Measurements from ENCODE around the gene PLXNA3.

Gene PLXNA3

DNA sequence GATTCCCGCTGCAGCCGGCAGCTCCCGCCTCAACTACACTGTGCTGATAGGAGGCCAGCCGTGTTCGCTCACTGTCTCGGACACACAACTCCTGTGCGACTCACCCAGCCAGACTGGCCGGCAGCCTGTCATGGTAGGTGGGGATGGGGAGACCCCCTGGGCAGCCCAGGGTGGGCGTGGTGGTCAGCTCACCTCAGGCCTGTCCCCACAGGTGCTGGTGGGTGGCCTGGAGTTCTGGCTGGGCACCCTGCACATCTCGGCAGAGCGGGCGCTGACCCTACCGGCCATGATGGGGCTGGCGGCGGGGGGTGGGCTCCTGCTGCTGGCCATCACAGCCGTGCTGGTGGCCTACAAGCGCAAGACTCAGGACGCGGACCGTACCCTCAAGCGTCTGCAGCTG is 9.5 kb downstream of the PLXNA3 start:
- no peak for TF ChIP-seq CTCF (IDR thresholded peaks at IDR 0.05; ENCODE audit: low read depth, low read length)
- no peak overlapping the region for H3K4me3 ChIP-seq (ENCODE audit: low read depth, low read length)

GRCh38 chrX:154468217-154468616 is 10.1 kb downstream of the PLXNA3 start:
- no peak overlapping the region for H3K4me3 ChIP-seq (ENCODE audit: low read depth, low read length)
- TF ChIP-seq CTCF (IDR thresholded peaks at IDR 0.05; ENCODE audit: low read depth, low read length), result no peak

DNA sequence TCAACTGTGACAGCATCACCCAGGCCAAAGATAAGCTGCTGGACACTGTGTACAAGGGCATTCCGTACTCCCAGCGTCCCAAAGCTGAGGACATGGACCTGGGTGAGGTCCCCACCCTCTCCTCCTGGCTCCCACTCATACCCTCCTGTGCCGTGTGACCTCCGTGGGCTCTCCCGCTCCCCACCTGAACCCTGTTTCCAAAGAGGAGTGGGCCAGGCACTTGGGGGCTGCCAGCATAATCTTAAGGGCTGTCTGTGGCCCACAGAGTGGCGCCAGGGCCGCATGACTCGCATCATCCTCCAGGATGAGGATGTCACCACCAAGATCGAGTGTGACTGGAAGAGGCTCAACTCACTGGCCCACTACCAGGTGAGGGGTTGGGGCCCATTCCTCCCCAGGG is 11.0 kb downstream of the PLXNA3 start:
- H3K4me3 ChIP-seq (ENCODE audit: low read depth, low read length), result no peak overlapping the region
- TF ChIP-seq CTCF (IDR thresholded peaks at IDR 0.05; ENCODE audit: low read depth, low read length), result no peak

DNA sequence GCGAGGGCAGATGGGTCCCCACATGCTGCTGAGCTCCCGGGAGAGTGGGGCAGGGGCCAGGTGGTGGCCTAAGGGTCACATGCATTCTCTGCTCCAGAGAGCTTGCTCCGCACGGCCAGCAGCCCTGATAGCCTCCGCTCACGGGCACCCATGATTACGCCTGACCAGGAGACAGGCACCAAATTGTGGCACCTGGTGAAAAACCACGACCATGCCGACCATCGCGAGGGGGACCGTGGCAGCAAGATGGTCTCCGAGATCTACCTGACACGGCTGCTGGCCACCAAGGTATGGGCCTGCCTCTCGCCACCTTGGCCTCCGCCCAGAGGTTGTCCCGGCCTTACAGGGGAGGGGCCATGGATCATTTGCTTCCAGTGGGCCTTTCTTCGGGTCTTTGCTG is 11.8 kb downstream of the PLXNA3 start:
- no peak for TF ChIP-seq CTCF (IDR thresholded peaks at IDR 0.05; ENCODE audit: low read depth, low read length)
- H3K4me3 ChIP-seq (ENCODE audit: low read depth, low read length), result no peak overlapping the region

DNA sequence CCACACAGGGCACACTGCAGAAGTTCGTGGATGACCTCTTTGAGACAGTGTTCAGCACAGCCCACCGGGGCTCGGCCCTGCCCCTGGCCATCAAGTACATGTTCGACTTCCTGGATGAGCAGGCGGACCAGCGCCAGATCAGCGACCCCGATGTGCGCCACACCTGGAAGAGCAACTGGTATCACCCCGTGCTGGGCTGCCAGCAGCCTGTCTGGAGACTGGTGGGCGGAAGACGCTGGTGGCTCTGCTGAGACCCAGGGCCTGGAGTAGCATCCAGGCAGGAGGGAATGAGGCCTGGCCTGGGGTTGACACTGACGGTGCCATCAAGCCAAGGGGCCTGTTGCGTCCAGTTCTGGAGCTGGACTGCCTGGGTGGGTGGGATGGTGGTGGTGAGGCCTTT is 12.4 kb downstream of the PLXNA3 start:
- no peak overlapping the region for H3K4me3 ChIP-seq (ENCODE audit: low read depth, low read length)
- TF ChIP-seq CTCF (IDR thresholded peaks at IDR 0.05; ENCODE audit: low read depth, low read length), result no peak

- H3K4me3 ChIP-seq (ENCODE audit: low read depth, low read length), result no peak overlapping the region
- no peak for TF ChIP-seq CTCF (IDR thresholded peaks at IDR 0.05; ENCODE audit: low read depth, low read length)
These were observed 13.0 kb downstream of the PLXNA3 start for GRCh38 chrX:154470914-154471568.

GRCh38 chrX:154471839-154472684 is 14.0 kb downstream of the PLXNA3 start:
- H3K4me3 ChIP-seq (ENCODE audit: low read depth, low read length), result no peak overlapping the region
- no peak for TF ChIP-seq CTCF (IDR thresholded peaks at IDR 0.05; ENCODE audit: low read depth, low read length)
